B cell (primary cell): ENCODE data around the gene XYLT1. TPM values are rescaled to one million over a fixed set of nuclear protein-coding genes. Genes with fewer than 3 reads are reported as not detected.

ENCODE experiments used
- ATAC-seq: fragments of 200-7000 bp; cut with Tn5 transposase; one replicate; pipeline ENCODE4 v1.10.0; 2021; ENCODE audit warnings: low read depth, mild to moderate bottlenecking, moderate number of reproducible peaks, moderate library complexity
- CTCF ChIA-PET: fragments of 350-600 bp; sonication (Branson Sonifier 250); formaldehyde crosslinking; loops from one replicate; lab custom pipeline; 2021; ENCODE audit warnings: antibody characterized with exemption, inconsistent platforms; lab: Charles Lee
- POLR2A ChIA-PET: fragments of 350-600 bp; sonication (Branson Sonifier 250); formaldehyde crosslinking; loops from one replicate; lab custom pipeline; 2021; ENCODE audit warnings: antibody characterized with exemption; lab: Charles Lee
- DNase-seq: peaks from one replicate; pipeline ENCODE4 v3.0.0; 2013
- H2AFZ ChIP-seq: 2 replicates; pipeline ENCODE4 v1.6.1; 2012; ENCODE audit warnings: mild to moderate bottlenecking, low read depth, low read length; ENCODE audit not compliant: insufficient read depth, poor library complexity, severe bottlenecking
- H3K27ac ChIP-seq, 2 donors: 1 replicate in 1 of 2; 2 replicates in 1 of 2; pipeline ENCODE4 v1.5.1; 2012 to 2013; ENCODE audit warnings: low read length in 2 of 2, mild to moderate bottlenecking in 2 of 2, moderate library complexity in 1 of 2
- H3K27me3 ChIP-seq, 4 experiments: fragments of 200-600 bp in 1 of 4; sonication (generic) in 1 of 4; replicated peaks in 1 of 4; 1 replicate in 2 of 4; 2 replicates in 2 of 4; pipeline versions ENCODE4 v1.6.1 to v1.7.0; 2013 to 2016; ENCODE audit warnings: low read length in 3 of 4, mild to moderate bottlenecking in 2 of 4, mixed read lengths in 1 of 4, moderate library complexity in 1 of 4; ENCODE audit not compliant: insufficient read depth in 4 of 4, control insufficient read depth in 3 of 4; ENCODE audit errors: control extremely low read depth in 1 of 4
- H3K36me3 ChIP-seq, 2 experiments: replicated peaks in 1 of 2; 1 replicate in 1 of 2; 2 replicates in 1 of 2; pipeline versions ENCODE4 v1.6.1 to v1.7.1; 2013; ENCODE audit warnings: low read length in 1 of 2; ENCODE audit not compliant: insufficient read depth in 2 of 2, control insufficient read depth in 1 of 2; ENCODE audit errors: control extremely low read depth in 1 of 2, extremely low read depth in 1 of 2
- H3K4me1 ChIP-seq, 2 donors: fragments of 200-600 bp in 1 of 2; sonication (generic) in 1 of 2; 1 replicate in 1 of 2; 2 replicates in 1 of 2; pipeline versions ENCODE4 v1.5.1 to v1.6.1; 2013 to 2017; ENCODE audit warnings: low read length in 2 of 2; ENCODE audit not compliant: control insufficient read depth in 2 of 2, insufficient read depth in 2 of 2
- H3K4me2 ChIP-seq: replicated peaks from 2 replicates; pipeline ENCODE3; 2012; ENCODE audit warnings: mild to moderate bottlenecking, low read depth, low read length; ENCODE audit not compliant: poor library complexity, severe bottlenecking
- H3K4me3 ChIP-seq, 5 experiments: fragments of 200-600 bp in 1 of 5; sonication (generic) in 1 of 5; 1 replicate in 3 of 5; 2 replicates in 2 of 5; pipeline versions ENCODE4 v1.5.1 to v1.7.0; 2011 to 2016; ENCODE audit warnings: low read length in 4 of 5, mild to moderate bottlenecking in 4 of 5, low read depth in 2 of 5, control low read depth in 1 of 5, moderate library complexity in 1 of 5; ENCODE audit not compliant: insufficient read depth in 1 of 5; ENCODE audit errors: control extremely low read depth in 1 of 5, extremely low read depth in 1 of 5
- H3K79me2 ChIP-seq: fragments of 200-600 bp; sonication (generic); one replicate; pipeline ENCODE4 v1.6.0; 2016; ENCODE audit warnings: low read length; ENCODE audit not compliant: control insufficient read depth, insufficient read depth
- H3K9ac ChIP-seq: fragments of 200-600 bp; sonication (generic); 2 replicates; pipeline ENCODE4 v1.6.1; 2017; ENCODE audit warnings: mild to moderate bottlenecking, low read length, moderate library complexity
- H3K9me3 ChIP-seq, 3 donors: one replicate each; pipeline versions ENCODE4 v1.6.1 to v1.7.1; 2013; ENCODE audit warnings: low read length in 2 of 3; ENCODE audit not compliant: control insufficient read depth in 2 of 3, insufficient read depth in 1 of 3; ENCODE audit errors: control extremely low read depth in 1 of 3
- H4K20me1 ChIP-seq: 2 replicates; pipeline ENCODE4 v1.6.0; 2012; ENCODE audit warnings: mild to moderate bottlenecking, low read length; ENCODE audit not compliant: insufficient read depth, control insufficient read depth, poor library complexity, severe bottlenecking
- H3K27ac Mint-ChIP-seq: one replicate; pipeline ENCODE4 v1.8.0; 2021; ENCODE audit warnings: mixed read lengths
- H3K27me3 Mint-ChIP-seq: one replicate; pipeline ENCODE4 v1.8.0; 2021; ENCODE audit warnings: mixed read lengths
- H3K4me1 Mint-ChIP-seq: one replicate; pipeline ENCODE4 v1.8.0; 2021; ENCODE audit warnings: mixed read lengths
- H3K4me3 Mint-ChIP-seq: one replicate; pipeline ENCODE4 v1.8.0; 2021; ENCODE audit warnings: mixed read lengths
- H3K9me3 Mint-ChIP-seq: one replicate; pipeline ENCODE4 v1.8.0; 2022; ENCODE audit warnings: mixed read lengths; ENCODE audit not compliant: insufficient read depth
- CTCF ChIP-seq: fragments of 200-600 bp; IDR thresholded peaks from one replicate; pipeline ENCODE4 v1.8.0; 2022; ENCODE audit warnings: antibody characterized with exemption, mild to moderate bottlenecking
- EZH2 ChIP-seq: IDR thresholded peaks from 2 replicates; pipeline ENCODE4 v1.6.1; 2012; ENCODE audit warnings: borderline replicate concordance, low read depth, mild to moderate bottlenecking, moderate library complexity, low read length; ENCODE audit not compliant: insufficient read depth, poor library complexity, severe bottlenecking
- WGBS: methylation state at CpG from one replicate; pipeline ENCODE4 v1.1.5; 2013; ENCODE audit warnings: missing lambda C conversion rate; ENCODE audit not compliant: insufficient coverage; 5-methylcytosine and 5-hydroxymethylcytosine counted together
- intact Hi-C: fragments of 100-400 bp; cut with micrococcal nuclease; formaldehyde crosslinking; loops from one replicate; pipeline ENCODE4 v1.10.0; 2022
- polyA plus RNA-seq: library from polyadenylated mRNA; depleted of rRNA; stranded (reverse); fragments of >200 nt; gene quantifications from 2 replicates; pipeline ENCODE4 v1.2.3, GENCODE V29; 2012
- total RNA-seq, 2 donors: library from RNA; stranded (reverse); fragments of 120-200 nt in 1 of 2; gene quantifications; 1 replicate in 1 of 2; 2 replicates in 1 of 2; pipeline versions ENCODE4 v1.2.3 to v1.2.4, GENCODE V29; 2013 to 2022

XYLT1 gene
- total and polyA plus RNA-seq, 2 donors (not counting 1 experiment from before 2014, with no cell fraction given): 8.7 to 59.6 TPM

DNA sequence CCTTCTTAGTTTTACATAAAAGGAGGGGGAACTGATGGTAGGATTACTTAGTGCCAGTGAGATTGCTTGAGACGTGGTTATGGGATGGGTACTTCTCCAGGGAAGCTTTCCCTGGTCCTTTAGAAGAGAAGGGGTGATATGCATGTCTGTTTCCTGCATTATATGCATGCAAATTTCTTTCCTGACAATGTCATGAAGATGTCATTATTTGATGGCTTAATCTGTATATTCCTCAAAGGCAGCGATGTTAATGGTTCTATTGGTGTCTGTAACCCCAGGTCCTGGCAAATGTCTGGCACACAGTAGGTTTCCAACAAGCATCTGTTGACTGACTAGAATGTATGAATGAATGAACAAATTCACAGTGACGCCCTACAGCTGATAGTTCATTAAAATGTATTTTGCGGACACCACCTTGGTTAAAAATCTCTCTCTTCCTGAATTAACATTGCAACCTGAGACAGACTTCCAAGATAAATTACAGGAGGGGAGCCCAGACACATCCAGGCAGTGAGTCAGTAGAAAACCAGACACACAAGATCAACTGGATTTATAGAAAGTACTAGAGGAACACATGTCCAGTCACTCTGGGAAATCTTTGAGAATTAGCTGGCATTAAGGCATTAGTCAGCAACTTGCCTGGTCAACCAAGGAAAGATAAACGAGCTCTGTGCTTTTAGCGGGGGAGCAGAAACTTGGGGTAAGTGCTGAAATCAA, 293.4 kb downstream of the XYLT1 start:
- WGBS: 95% methylated on average over 4 of the region's 6 CpGs
- Histone ChIP-seq H3K4me1 (peaks cover 11 to 14% of the 10 kb centered on the region in 2 donors), H3K27ac (no peak overlapping the region), H3K27me3 (no peaks in the 10 kb centered on the region), H3K9ac (no peak overlapping the region), H3K4me3 (no peak overlapping the region), H3K36me3 (peaks cover 0 to 16% of the 10 kb centered on the region in 2 experiments), H2AFZ (no peak overlapping the region), H4K20me1 (no peaks in the 10 kb centered on the region), H3K79me2 (no peaks in the 10 kb centered on the region), H3K4me2 (no peak overlapping the region), H3K9me3 (peaks cover 0 to 2% (median 0%) of the 10 kb centered on the region in 3 donors)
- DNase-seq: no peak
- CTCF ChIA-PET: interaction anchor here (1.0 kb wide), 1 partner anchor 22 kb away, joined by 5 read pairs; no protein-coding TSS in a partner anchor
- intact Hi-C loops: no loop called here
- Mint-ChIP-seq H3K4me3 (no peak overlapping the region), H3K4me1 (peaks cover 22% of the 10 kb centered on the region), H3K27ac (no peak overlapping the region), H3K9me3 (no peaks in the 10 kb centered on the region), H3K27me3 (no peaks in the 10 kb centered on the region)
- no peak for ATAC-seq
- POLR2A ChIA-PET: no interaction called here
- TF ChIP-seq EZH2 (no peak), CTCF (no peak)

DNA sequence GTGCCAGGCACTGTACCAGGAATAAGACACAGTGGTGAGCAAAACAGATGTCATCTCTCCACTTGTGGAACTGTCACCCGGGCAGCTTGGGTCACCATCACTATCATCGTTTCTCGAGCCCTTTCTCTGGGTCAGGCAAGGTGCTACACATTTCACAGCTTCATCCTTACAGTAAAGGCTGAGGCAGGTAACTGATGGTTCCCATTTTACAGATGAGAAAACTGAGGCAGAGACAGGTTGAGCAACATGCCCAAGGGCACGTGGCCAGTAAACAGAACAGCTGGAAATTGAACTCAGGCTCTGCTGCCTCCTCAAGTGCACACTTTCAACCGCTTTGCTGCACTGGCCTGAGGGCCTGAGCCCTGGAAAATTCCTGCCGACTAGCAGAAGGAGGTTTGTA, 294.6 kb downstream of the XYLT1 start:
- Histone ChIP-seq H3K27me3 (no peaks in the 10 kb centered on the region), H3K9ac (no peak overlapping the region), H2AFZ (no peak overlapping the region), H3K27ac (no peak overlapping the region), H4K20me1 (no peaks in the 10 kb centered on the region), H3K4me2 (no peak overlapping the region), H3K9me3 (peaks cover 0 to 2% (median 0%) of the 10 kb centered on the region in 3 donors), H3K79me2 (peaks cover 4% of the 10 kb centered on the region), H3K4me1 (peaks cover 11 to 14% of the 10 kb centered on the region in 2 donors), H3K4me3 (no peak overlapping the region), H3K36me3 (peaks cover 0 to 14% of the 10 kb centered on the region in 2 experiments)
- ATAC-seq (no peak), DNase-seq (no peak)
- Mint-ChIP-seq H3K27me3 (no peaks in the 10 kb centered on the region), H3K4me3 (no peak overlapping the region), H3K27ac (no peak overlapping the region), H3K9me3 (no peaks in the 10 kb centered on the region), H3K4me1 (peaks cover 29% of the 10 kb centered on the region)
- 100% methylated on average over 6 of the region's 6 CpGs for WGBS
- ChIA-PET CTCF (interaction anchor here (1.0 kb wide), 1 partner anchor 21 kb away, joined by 5 read pairs; no protein-coding TSS in a partner anchor), POLR2A (no interaction called here)
- intact Hi-C loops: no loop called here
- TF ChIP-seq EZH2: no peak
- TF ChIP-seq CTCF: no peak
